Omental fat pad (tissue), 4 donors: Measurements from ENCODE around the gene PHC3. TPM values are rescaled to one million over a fixed set of nuclear protein-coding genes. Genes with fewer than 3 reads are reported as not detected.

ENCODE experiments used
- ATAC-seq: fragments of 150-250 bp; one replicate; pipeline ENCODE4 v1.9.1; 2016; ENCODE audit warnings: mild to moderate bottlenecking, moderate library complexity; ENCODE audit not compliant: low FRiP score
- DNase-seq: peaks from one replicate; pipeline ENCODE4 v3.0.0-alpha.2; 2019; ENCODE audit warnings: low spot score
- CTCF ChIP-seq, 3 donors: fragments of 450-650 bp; IDR thresholded peaks; one replicate each; pipeline ENCODE4 v1.5.1; 2016 to 2017; ENCODE audit warnings: antibody characterized with exemption in 3 of 3, mild to moderate bottlenecking in 3 of 3, moderate library complexity in 2 of 3
- total RNA-seq, 4 donors: library from RNA; depleted of rRNA; stranded (reverse); fragments of >200 nt; gene quantifications; one replicate each; pipeline ENCODE4 v1.1.0, GENCODE V29; 2016

The PHC3 gene
- total RNA-seq, 4 donors from 2014 or later: 48.6 to 56.7 (median 50.9) TPM

GRCh38 chr3:170189398-170190256 is 8.1 kb upstream of the PHC3 start:
- ATAC-seq: peak; percentile 23
- DNase-seq: no peak
- no peak for TF ChIP-seq CTCF (IDR thresholded peaks at IDR 0.05)

- ATAC-seq: no peak
- no peak for TF ChIP-seq CTCF (IDR thresholded peaks at IDR 0.05)
- DNase-seq: no peak
Observed at GRCh38 chr3:170180079-170180907, 1.2 kb downstream of the PHC3 start.

GRCh38 chr3:170179432-170179831 is 2.1 kb downstream of the PHC3 start:
- DNase-seq: no peak
- ATAC-seq: no peak
- TF ChIP-seq CTCF (IDR thresholded peaks at IDR 0.05): no peak

DNA sequence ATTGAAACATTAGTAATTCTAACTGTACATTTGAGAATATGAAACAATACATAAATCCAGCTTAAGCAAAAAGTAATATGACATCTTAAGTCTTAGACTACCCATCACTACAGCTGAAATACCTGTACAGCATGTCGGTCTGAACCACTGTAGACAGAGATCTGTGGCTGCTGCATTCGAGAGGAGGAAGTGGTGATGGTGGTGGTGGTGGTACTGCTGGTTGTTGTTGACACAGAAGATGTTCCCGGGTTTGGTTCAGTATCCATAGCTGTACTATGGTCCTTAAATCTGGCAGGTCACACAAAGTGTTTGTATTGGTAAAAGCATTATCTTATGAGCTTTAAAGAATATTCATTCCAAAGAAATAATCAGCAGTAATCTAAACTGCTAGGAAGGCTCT is 2.9 kb downstream of the PHC3 start:
- ATAC-seq: no peak
- no peak for DNase-seq
- no peak for TF ChIP-seq CTCF (IDR thresholded peaks at IDR 0.05)

GRCh38 chr3:170171563-170171962 is 10.0 kb downstream of the PHC3 start:
- TF ChIP-seq CTCF (IDR thresholded peaks at IDR 0.05): no peak
- ATAC-seq (no peak), DNase-seq (no peak)

DNA sequence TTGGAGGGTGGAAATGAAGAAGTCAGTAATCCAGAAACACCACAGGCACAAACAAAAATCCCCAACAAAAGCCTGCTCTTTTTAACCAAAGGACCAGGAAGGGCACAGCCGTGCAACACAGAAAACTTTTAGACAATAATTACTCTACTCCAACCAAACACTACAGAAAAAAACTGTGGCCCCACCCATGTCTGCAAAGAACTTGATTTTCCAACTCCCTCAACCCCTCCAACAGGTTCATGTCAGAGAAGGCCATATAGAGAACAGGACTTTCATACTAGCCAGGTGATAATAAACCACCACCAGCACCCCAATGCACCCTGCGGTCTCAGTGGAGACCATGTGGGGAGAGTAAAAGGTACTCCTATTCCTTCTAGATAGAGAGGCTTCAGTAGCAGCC is 16.8 kb downstream of the PHC3 start:
- no peak for TF ChIP-seq CTCF (IDR thresholded peaks at IDR 0.05)
- no peak for ATAC-seq
- DNase-seq: no peak
